ENCODE measurements around the gene SH3PXD2A.

The SH3PXD2A gene

DNA sequence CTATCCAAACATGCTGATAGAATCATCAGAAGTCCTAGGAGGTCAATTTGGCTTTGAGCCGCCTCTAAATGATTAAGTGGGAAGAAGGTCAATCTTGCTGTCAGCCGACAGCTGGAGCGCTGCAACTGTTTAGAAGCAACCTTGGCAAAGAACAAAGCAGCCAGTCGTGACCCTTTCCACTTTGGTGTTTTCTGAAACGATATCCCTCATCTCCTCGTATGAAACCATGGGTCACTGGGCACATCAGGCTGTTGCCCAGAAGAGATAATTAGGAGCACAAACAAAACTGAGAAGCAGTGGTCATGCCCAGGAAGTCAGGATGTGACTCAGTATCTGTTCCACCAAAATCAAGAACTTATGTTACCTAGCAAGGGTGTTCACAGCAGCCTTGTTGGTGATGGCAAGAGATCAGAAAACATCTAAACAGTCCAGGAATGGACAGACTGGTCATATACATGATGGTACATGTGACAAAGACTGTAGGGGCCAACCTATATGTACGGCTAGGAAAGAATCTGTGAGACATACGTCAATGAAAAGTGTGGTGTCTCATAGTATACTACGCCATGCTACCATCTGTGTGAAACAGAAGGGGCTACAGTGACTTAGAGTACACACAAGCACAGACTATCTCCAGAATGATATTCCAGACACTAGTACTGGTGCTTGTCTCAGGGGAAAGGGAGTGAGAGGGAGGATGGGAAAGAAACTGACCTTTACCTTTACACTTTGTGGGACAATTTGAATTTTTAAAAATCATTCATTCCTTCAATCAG, 40.2 kb upstream of the SH3PXD2A start:
- H3K27me3 ChIP-seq = no peaks in the 10 kb centered on the region
- H3K4me1 ChIP-seq = peaks cover 0 to 23% (median 7%) of the 10 kb centered on the region in 4 donors
- peaks cover 39 to 74% (median 59%) of the 10 kb centered on the region in 3 donors for H3K36me3 ChIP-seq
- TF ChIP-seq, protein P1, sequence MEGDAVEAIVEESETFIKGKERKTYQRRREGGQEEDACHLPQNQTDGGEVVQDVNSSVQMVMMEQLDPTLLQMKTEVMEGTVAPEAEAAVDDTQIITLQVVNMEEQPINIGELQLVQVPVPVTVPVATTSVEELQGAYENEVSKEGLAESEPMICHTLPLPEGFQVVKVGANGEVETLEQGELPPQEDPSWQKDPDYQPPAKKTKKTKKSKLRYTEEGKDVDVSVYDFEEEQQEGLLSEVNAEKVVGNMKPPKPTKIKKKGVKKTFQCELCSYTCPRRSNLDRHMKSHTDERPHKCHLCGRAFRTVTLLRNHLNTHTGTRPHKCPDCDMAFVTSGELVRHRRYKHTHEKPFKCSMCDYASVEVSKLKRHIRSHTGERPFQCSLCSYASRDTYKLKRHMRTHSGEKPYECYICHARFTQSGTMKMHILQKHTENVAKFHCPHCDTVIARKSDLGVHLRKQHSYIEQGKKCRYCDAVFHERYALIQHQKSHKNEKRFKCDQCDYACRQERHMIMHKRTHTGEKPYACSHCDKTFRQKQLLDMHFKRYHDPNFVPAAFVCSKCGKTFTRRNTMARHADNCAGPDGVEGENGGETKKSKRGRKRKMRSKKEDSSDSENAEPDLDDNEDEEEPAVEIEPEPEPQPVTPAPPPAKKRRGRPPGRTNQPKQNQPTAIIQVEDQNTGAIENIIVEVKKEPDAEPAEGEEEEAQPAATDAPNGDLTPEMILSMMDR (IDR thresholded peaks at IDR 0.05) = no peak
- H3K9me3 ChIP-seq = no peaks in the 10 kb centered on the region
- H3K27ac ChIP-seq = peak overlapping the region; percentile 4 to 37
- H3K4me3 ChIP-seq = no peak overlapping the region
- intact Hi-C loops (cut with DNase I; ENCODE audit: low total_unique reads) = loop anchor here (10.0 kb wide), 2 partner anchors 229 to 309 kb away; partner anchors contain the start of gene SFR1
- DNase-seq = no peak

DNA sequence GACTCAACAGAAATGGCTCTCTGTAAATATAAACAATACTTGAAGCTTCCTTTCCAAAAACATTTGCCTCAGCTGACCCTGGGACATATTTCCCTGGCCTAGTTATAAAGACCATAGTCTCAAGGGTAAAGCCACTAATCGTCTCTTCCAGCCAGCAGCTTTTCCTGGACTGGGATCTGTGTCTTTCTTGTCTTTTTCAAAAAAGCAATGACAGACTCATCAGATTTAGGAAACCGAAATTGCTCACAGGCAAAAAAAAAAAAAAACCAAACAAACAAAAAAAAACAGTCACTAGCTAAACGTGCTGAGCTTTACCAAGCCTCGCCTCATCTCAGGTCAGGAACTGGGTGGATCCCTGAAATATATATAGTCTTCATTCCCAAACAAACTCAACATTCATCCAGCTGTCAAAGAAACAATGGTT, 39.1 kb upstream of the SH3PXD2A start:
- H3K27me3 ChIP-seq = no peaks in the 10 kb centered on the region
- peak overlapping the region; percentile 28 to 37 for H3K27ac ChIP-seq
- H3K36me3 ChIP-seq = peaks cover 37 to 66% (median 59%) of the 10 kb centered on the region in 3 donors
- peaks cover 0 to 23% (median 8%) of the 10 kb centered on the region in 4 donors for H3K4me1 ChIP-seq
- no peak for DNase-seq
- no peaks in the 10 kb centered on the region for H3K9me3 ChIP-seq
- H3K4me3 ChIP-seq = no peak overlapping the region
- intact Hi-C loops (cut with DNase I; ENCODE audit: low total_unique reads) = loop anchor here (10.0 kb wide), 2 partner anchors 230 to 310 kb away; partner anchors contain the start of gene SFR1
- TF ChIP-seq, protein P1 (IDR thresholded peaks at IDR 0.05) = no peak

DNA sequence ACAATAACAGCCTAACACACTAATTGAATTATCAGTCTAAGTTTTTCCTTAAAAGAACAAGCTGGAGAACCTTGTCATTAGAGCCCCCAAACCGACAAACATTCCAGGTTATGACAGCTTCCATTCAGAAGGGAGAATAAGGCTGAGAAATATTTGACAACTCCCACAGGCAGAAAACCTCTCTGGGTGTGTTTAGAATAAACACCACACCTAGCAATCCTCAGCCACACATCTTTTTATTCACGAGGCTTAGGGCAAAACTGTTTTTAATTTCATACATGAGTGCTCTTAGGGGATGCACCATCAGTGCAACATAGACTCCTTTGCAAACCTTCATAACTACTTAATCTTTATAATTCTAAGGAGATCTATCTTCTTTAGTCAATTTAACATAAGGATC, 38.4 kb upstream of the SH3PXD2A start:
- no peaks in the 10 kb centered on the region for H3K9me3 ChIP-seq
- peak overlapping the region in 1 of 2 donors; percentile 37 for H3K27ac ChIP-seq
- DNase-seq = no peak
- no peaks in the 10 kb centered on the region for H3K27me3 ChIP-seq
- H3K36me3 ChIP-seq = peaks cover 31 to 60% (median 52%) of the 10 kb centered on the region in 3 donors
- TF ChIP-seq, protein P1 (IDR thresholded peaks at IDR 0.05) = no peak
- intact Hi-C loops (cut with DNase I; ENCODE audit: low total_unique reads) = loop anchor here (10.0 kb wide), 2 partner anchors 231 to 311 kb away; partner anchors contain the start of gene SFR1
- peaks cover 0 to 26% (median 11%) of the 10 kb centered on the region in 4 donors for H3K4me1 ChIP-seq
- H3K4me3 ChIP-seq = no peak overlapping the region

DNA sequence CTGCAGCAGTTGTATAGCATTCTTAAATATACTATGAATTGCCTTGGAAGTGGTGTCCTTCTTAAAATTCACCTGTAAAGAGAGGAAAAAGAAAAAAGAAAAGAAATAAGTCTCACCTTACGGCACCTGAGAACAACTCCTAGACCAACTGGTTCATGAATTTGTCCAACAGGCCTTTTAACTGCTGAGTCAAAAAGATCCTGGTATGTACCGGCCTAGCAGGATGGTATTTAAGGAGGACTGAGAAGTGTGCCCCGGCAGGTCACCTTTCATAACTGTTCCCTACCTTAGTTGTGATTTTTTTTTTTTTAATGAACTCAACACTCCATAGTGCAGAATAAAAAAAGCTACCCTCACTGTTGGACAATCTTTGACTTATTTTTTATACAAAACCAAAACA, 36.8 kb upstream of the SH3PXD2A start:
- Histone ChIP-seq H3K27ac (no peak overlapping the region), H3K9me3 (no peaks in the 10 kb centered on the region), H3K4me1 (peaks cover 0 to 39% (median 26%) of the 10 kb centered on the region in 4 donors), H3K4me3 (no peak overlapping the region), H3K27me3 (no peaks in the 10 kb centered on the region), H3K36me3 (peaks cover 14 to 46% (median 37%) of the 10 kb centered on the region in 3 donors)
- no peak for DNase-seq
- intact Hi-C loops (cut with DNase I; ENCODE audit: low total_unique reads) = loop anchor here (10.0 kb wide), 2 partner anchors 233 to 313 kb away; partner anchors contain the start of gene SFR1
- TF ChIP-seq, protein P1 (IDR thresholded peaks at IDR 0.05) = no peak

DNA sequence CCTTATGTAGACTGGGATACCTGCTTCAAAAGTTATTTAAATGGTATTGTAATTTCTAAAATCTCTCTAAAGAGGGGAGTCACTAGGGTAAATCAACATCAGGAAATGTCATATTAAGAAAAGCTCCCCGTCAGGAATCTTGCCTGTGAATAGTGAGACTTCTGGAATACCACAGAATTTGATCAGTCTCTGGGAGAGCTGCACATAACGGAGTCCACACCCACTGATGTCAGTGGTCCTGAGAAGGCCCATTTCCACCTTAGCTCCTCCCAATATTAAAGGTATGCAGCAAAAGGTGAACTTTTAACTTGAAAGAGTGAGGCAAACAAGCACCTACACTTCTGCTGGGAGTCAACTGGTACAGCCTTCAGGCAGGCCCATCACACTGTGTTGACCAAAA, 35.3 kb upstream of the SH3PXD2A start:
- no peak for DNase-seq
- intact Hi-C loops (cut with DNase I; ENCODE audit: low total_unique reads) = loop anchor here (10.0 kb wide), 2 partner anchors 234 to 314 kb away; partner anchors contain the start of gene SFR1
- TF ChIP-seq, protein P1 (IDR thresholded peaks at IDR 0.05) = no peak
- peaks cover 0 to 36% (median 26%) of the 10 kb centered on the region in 4 donors for H3K4me1 ChIP-seq
- H3K27me3 ChIP-seq = no peaks in the 10 kb centered on the region
- H3K4me3 ChIP-seq = no peak overlapping the region
- H3K36me3 ChIP-seq = peaks cover 12 to 39% (median 22%) of the 10 kb centered on the region in 3 donors
- no peak overlapping the region for H3K27ac ChIP-seq
- H3K9me3 ChIP-seq = no peaks in the 10 kb centered on the region

All from tibial artery (tissue), 4 donors.